ENCODE results near the gene NFATC2.

NFATC2 gene

DNA sequence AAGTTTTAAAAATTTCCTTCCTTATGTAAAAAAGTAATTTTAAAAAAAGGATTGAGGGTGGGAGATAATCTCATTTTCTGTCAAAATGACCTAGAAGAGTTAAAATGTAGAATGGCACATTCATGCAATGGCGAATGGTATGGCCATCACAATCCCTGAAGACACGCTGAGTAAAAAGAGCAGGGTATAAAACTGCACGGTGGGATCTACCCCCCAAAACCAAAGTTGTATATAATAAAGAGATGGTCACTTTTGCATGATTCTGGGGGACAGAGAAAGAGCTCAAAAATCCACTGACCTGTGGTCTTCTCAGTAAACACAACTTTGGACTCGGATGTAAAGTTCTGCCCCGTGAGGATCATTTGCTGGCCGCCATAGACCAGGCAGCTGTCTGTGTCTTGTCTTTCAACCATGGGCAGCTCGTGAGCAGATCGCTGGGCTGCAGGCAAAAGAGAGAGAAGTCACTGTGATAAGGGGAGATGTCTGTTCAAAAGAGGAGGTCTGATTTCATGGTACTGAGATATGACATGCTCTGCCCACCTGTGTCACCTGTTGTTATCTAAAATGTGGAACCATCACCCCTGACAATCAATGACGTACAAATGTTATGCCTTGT lies 88.2 kb downstream of the NFATC2 start:
- CTCF ChIA-PET, result interaction anchor here (1.3 to 1.8 kb wide), 2 partner anchors 10 to 660 kb away, joined by 4 read pairs; partner anchors contain the start of gene BCAS4
- DNase-seq (ENCODE audit: low read depth, low spot score), result no peak
- no peak overlapping the region for H3K4me3 ChIP-seq (ENCODE audit: low read depth, low read length)
- POLR2A ChIA-PET, result no interaction called here
- TF ChIP-seq, protein P1, sequence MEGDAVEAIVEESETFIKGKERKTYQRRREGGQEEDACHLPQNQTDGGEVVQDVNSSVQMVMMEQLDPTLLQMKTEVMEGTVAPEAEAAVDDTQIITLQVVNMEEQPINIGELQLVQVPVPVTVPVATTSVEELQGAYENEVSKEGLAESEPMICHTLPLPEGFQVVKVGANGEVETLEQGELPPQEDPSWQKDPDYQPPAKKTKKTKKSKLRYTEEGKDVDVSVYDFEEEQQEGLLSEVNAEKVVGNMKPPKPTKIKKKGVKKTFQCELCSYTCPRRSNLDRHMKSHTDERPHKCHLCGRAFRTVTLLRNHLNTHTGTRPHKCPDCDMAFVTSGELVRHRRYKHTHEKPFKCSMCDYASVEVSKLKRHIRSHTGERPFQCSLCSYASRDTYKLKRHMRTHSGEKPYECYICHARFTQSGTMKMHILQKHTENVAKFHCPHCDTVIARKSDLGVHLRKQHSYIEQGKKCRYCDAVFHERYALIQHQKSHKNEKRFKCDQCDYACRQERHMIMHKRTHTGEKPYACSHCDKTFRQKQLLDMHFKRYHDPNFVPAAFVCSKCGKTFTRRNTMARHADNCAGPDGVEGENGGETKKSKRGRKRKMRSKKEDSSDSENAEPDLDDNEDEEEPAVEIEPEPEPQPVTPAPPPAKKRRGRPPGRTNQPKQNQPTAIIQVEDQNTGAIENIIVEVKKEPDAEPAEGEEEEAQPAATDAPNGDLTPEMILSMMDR (IDR thresholded peaks at IDR 0.05; ENCODE audit: insufficient read depth, low read length, missing control alignments), result no peak

DNA sequence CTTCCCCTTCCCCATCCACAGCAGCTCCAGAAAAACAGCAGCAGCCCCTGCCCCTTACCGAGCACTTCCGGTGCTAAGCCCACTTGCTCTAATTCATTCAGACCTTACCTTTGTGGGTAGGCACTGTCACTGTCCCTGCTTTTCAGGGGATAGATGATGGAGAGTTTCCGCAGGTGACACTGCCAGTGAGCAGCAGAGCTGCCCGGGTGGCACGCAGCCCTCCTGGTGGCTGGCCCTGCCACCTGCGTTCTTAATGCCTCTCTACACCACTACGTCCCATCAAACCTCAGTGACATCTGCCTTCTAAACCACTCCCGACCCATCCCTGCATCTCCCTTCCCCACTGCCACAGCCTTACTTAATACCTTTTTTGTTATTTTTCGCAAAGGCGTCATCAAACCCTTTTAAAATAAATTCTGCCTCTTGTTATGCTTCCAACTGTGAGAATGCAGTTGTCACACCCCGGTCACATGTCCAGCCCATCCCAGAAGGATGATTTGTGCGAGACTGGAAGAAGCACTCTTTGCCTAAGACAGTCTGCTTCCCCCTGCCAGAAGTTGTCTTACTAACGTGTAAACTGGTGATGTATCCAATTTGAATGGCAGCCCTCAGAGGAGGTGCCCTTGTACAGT lies 89.7 kb downstream of the NFATC2 start:
- ChIA-PET POLR2A (no interaction called here), CTCF (no interaction called here)
- no peak overlapping the region for H3K4me3 ChIP-seq (ENCODE audit: low read depth, low read length)
- no peak for DNase-seq (ENCODE audit: low read depth, low spot score)
- TF ChIP-seq, protein P1 (IDR thresholded peaks at IDR 0.05; ENCODE audit: insufficient read depth, low read length, missing control alignments), result no peak

DNA sequence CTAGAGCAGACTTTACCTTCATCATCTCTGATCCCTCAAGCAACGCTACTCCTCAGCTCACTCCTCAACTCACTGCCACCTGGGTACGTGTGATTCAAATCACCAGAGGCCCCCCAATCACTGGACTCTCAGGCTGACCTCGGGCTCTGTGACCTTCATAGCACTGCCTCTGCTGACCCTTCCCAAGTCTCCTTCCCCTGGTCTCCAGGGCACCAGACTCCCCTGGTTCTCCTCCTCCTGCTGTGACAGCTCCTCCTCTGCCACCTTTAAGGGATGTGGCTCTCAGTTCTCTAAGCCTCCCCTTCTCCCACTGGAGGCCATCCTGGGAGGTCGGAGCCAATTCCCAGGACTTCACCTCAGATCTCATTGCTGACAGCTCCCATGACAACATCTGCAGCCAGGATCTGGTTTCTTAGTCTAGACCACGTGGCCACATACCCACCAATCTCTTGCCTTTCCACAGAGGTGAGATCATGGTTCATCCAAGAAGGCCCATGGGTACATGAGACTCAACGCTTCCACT lies 90.4 kb downstream of the NFATC2 start:
- H3K4me3 ChIP-seq (ENCODE audit: low read depth, low read length), result no peak overlapping the region
- no peak for DNase-seq (ENCODE audit: low read depth, low spot score)
- TF ChIP-seq, protein P1 (IDR thresholded peaks at IDR 0.05; ENCODE audit: insufficient read depth, low read length, missing control alignments), result no peak
- ChIA-PET CTCF (no interaction called here), POLR2A (no interaction called here)

DNA sequence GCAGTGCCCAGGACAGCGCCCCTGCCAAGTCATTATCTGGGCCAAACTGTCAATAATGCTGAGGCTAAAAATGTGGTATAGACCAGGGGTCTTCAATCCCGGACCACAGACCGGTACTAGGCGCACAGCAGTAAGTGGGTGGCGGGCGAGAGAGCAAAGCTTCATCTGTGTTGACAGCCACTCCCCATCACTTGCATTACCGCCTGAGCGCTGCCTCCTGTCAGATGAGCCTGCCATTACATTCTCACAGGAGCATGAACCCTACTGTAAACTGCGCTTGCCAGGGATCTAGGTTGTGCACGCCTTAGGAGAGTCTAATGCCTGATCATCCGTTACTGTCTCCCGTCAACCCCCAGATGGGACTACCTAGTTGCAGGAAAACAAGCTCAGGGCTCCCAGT lies 91.0 kb downstream of the NFATC2 start:
- ChIA-PET CTCF (no interaction called here), POLR2A (no interaction called here)

DNA sequence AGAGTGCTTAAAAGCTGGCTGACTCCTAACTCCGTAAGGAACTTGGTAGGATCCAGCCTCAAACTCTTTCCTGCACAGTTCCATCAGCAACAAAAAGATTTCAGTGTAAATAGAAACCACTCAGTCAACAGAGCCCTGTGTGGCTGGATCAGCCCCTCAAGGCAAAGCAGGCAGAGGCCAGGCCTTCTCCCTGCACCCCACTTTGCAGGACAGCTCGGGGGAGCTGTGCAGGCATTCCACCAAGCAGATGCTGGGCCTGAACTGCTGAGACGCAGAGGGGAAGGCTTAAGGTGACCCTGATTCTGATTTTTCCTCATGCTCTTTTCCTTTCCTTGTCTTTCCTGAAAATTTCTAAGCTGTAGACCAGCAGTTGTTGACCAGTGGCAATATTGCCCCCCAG lies 91.5 kb downstream of the NFATC2 start:
- ChIA-PET CTCF (interaction anchor here (0.7 kb wide), 1 partner anchor 144 kb away, joined by 3 read pairs; no protein-coding TSS in a partner anchor), POLR2A (no interaction called here)
- no peak overlapping the region for H3K4me3 ChIP-seq (ENCODE audit: low read depth, low read length)
- TF ChIP-seq, protein P1 (IDR thresholded peaks at IDR 0.05; ENCODE audit: insufficient read depth, low read length, missing control alignments), result no peak
- no peak for DNase-seq (ENCODE audit: low read depth, low spot score)

More for the DNA sequence above, 91.0 kb downstream of the NFATC2 start:
- H3K4me3 ChIP-seq (ENCODE audit: low read depth, low read length), result no peak overlapping the region
- TF ChIP-seq, protein P1 (IDR thresholded peaks at IDR 0.05; ENCODE audit: insufficient read depth, low read length, missing control alignments), result no peak
- DNase-seq (ENCODE audit: low read depth, low spot score), result no peak

DNA sequence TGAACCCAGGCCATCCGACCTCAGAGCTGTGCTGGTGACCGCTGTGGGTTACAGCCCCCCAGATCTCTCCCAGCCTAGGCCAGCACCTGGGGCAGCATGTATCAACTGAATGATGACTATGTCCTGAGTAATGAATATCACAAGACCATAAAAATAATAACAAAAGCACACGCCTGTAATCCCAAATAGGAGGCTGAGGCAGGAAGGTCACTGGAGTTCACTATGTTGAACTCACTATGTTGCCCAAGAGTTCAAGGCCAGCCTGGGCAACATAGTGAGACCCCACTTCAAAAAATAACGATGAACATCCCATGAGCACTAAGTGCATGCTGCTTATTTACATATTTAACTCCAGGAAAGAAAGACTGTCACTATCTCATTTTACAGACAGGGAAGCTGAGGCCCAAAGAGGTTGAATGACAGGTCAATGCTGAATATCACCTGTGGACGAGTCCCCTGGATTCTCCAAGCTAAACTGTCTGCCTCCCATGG lies 92.3 kb downstream of the NFATC2 start:
- TF ChIP-seq, protein P1 (IDR thresholded peaks at IDR 0.05; ENCODE audit: insufficient read depth, low read length, missing control alignments), result no peak
- no peak overlapping the region for H3K4me3 ChIP-seq (ENCODE audit: low read depth, low read length)
- no peak for DNase-seq (ENCODE audit: low read depth, low spot score)
- CTCF ChIA-PET, result interaction anchor here (0.8 kb wide), 1 partner anchor 144 kb away, joined by 3 read pairs; no protein-coding TSS in a partner anchor
- POLR2A ChIA-PET, result no interaction called here
